ENCODE data around the gene ZNF786.
"Not testable (repeated sequence)": the region's sequence is repeated elsewhere in the genome, so short reads cannot be mapped to it uniquely, and the experiment has no call there.

The ZNF786 gene

DNA sequence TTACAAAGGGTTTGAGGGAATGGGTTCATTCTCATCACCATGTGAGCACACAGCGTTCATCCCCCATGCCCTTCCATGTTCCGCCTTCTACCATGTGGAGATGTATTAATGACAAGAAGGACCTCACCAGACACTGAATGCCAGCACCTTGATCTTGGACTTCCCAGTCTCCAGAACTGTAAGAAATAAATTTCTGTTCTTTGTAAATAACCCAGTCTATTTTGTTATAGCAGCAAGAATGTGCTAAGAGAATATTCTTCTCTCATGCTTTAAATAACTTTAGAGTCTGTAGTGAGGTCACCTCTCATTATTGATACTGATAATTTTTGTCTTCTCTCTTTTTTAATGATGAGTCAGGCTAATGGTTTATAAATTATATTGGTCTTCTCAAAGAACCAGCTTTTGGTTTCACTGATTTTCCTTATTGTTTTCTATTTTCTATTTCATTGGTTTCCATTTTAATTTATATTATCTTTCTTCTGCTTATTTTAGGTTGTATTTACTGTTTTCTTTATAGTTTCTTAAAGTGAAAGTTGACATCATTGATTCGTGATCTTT is 59.1 kb downstream of the ZNF786 start:
- in situ Hi-C loops (cut with HindIII; ENCODE audit: low sequenced_read_pairs), result no loop called here

DNA sequence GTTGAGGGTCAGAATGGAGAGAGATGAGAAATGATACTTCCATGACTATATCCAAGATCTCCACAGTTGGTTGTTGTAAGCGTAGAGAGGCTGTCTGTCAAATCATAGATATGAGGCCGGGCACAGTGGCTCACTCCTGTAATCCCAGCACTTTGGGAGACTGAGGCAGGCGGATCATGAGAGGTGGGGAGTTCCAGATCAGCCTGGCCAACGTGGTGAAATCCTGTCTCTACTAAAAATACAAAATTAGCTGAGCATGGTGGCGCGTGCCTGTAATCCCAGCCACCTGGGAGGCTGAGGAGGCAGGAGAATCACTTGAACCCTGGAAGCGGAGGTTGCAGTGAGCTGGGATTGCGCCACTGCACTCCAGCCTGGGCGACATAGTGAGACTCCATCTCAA is 60.1 kb downstream of the ZNF786 start:
- in situ Hi-C loops (cut with HindIII; ENCODE audit: low sequenced_read_pairs), result not testable (repeated sequence)

- in situ Hi-C loops (cut with HindIII; ENCODE audit: low sequenced_read_pairs), result no loop called here
Measured at GRCh38 chr7:149028346-149029109, 62.0 kb downstream of the ZNF786 start, which contains the start of gene PDIA4. Gene PDIA4, minus strand, starts transcription at chr7:149028505. Its CDS starts 97 bp downstream, at chr7:149028408.

GRCh38 chr7:149027611-149028345 is 62.7 kb downstream of the ZNF786 start:
- in situ Hi-C loops (cut with HindIII; ENCODE audit: low sequenced_read_pairs), result no loop called here

DNA sequence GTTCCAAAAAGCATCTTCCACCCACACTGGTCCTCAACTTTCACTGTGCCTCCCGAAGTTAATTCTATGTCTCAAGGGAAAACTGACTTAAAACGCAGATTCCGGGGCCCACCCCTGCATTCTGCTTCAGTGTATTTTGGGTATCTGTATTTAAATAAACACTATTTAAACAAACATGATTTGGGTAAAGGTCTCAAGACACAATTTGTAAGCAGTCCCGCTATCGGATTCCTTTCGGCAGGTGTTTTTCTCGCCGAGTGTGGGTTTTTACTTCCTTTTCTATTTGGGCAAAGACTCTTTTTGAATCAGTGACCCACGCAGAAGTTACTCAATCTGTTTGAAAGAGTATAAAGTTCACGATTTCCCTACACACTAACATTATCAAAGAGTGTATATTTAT is 63.5 kb downstream of the ZNF786 start:
- in situ Hi-C loops (cut with HindIII; ENCODE audit: low sequenced_read_pairs), result no loop called here

GRCh38 chr7:149023662-149024061 is 66.9 kb downstream of the ZNF786 start:
- in situ Hi-C loops (cut with HindIII; ENCODE audit: low sequenced_read_pairs), result no loop called here

GRCh38 chr7:149022756-149023360 is 67.7 kb downstream of the ZNF786 start:
- in situ Hi-C loops (cut with HindIII; ENCODE audit: low sequenced_read_pairs), result no loop called here

GRCh38 chr7:149021725-149022062 is 68.8 kb downstream of the ZNF786 start:
- in situ Hi-C loops (cut with HindIII; ENCODE audit: low sequenced_read_pairs), result no loop called here

GRCh38 chr7:149020483-149020882 is 70.0 kb downstream of the ZNF786 start:
- in situ Hi-C loops (cut with HindIII; ENCODE audit: low sequenced_read_pairs), result no loop called here
